Peyer's patch (tissue), 4 donors: Measurements from ENCODE around the gene FTO. TPM values are rescaled to one million over a fixed set of nuclear protein-coding genes. Genes with fewer than 3 reads are reported as not detected.

ENCODE experiments used
- DNase-seq, 3 donors: peaks; one replicate each; pipeline ENCODE4 v3.0.0-alpha.2; 2017 to 2019
- H3K27ac ChIP-seq, 4 donors: fragments of 200-600 bp; sonication (generic); one replicate each; pipeline ENCODE4 v1.5.1; 2016 to 2019
- H3K27me3 ChIP-seq, 2 donors: fragments of 200-600 bp; sonication (generic); one replicate each; pipeline ENCODE4 v1.5.1; 2019
- H3K36me3 ChIP-seq, 3 donors: fragments of 200-600 bp; sonication (generic); one replicate each; pipeline ENCODE4 v1.5.1; 2016 to 2019
- H3K4me1 ChIP-seq, 4 donors: fragments of 200-600 bp; sonication (generic); one replicate each; pipeline ENCODE4 v1.5.1; 2016 to 2019
- H3K4me3 ChIP-seq, 4 donors: fragments of 200-600 bp; sonication (generic); 1 replicate in 3 of 4; 2 replicates in 1 of 4; pipeline ENCODE4 v1.5.1; 2016 to 2019; ENCODE audit warnings: mild to moderate bottlenecking in 1 of 4
- H3K9me3 ChIP-seq, 4 donors: fragments of 200-600 bp; sonication (generic); one replicate each; pipeline ENCODE4 v1.5.1; 2016 to 2019; ENCODE audit warnings: mild to moderate bottlenecking in 1 of 4
- POLR2A ChIP-seq, 2 donors: fragments of 450-650 bp; IDR thresholded peaks; one replicate each; pipeline ENCODE4 v1.5.1; 2017; ENCODE audit warnings: antibody characterized with exemption in 2 of 2, mild to moderate bottlenecking in 2 of 2, moderate library complexity in 2 of 2
- total RNA-seq, 4 donors: library from RNA; depleted of rRNA; stranded (reverse); fragments of >200 nt; gene quantifications; one replicate each; pipeline ENCODE4 v1.1.0, GENCODE V29; 2016
- TF ChIP-seq, protein P1 (sequence below), 6 experiments: fragments of 450-650 bp in 4 of 6; fragments of 200-600 bp in 2 of 6; sonication (generic) in 1 of 6; IDR thresholded peaks; one replicate each; pipeline ENCODE4 v1.5.1; 2017 to 2019; ENCODE audit warnings: antibody characterized with exemption in 6 of 6, mild to moderate bottlenecking in 3 of 6, moderate library complexity in 1 of 6

FTO gene
- total RNA-seq, 4 donors from 2014 or later, result 37.0 to 95.7 (median 45.1) TPM

DNA sequence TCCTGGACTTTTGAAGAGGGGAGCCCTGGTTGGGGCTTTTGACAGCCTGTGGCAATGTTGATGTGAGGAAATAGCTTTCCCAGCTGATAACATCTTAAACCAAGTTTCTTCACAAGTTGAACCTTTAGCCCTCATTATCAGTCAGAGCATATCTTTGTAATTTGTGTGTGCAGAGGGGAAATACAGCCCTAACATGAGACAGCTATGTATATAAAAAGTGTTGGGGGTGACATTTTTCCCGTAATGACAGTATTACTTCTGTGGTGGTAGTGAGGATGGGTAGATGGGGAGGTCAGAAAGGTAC, 221.1 kb downstream of the FTO start:
- Histone ChIP-seq H3K4me3 (no peak overlapping the region), H3K36me3 (no peaks in the 10 kb centered on the region), H3K27me3 (no peaks in the 10 kb centered on the region), H3K4me1 (no peaks in the 10 kb centered on the region), H3K27ac (no peak overlapping the region), H3K9me3 (no peaks in the 10 kb centered on the region)
- DNase-seq, result no peak
- TF ChIP-seq, protein P1, sequence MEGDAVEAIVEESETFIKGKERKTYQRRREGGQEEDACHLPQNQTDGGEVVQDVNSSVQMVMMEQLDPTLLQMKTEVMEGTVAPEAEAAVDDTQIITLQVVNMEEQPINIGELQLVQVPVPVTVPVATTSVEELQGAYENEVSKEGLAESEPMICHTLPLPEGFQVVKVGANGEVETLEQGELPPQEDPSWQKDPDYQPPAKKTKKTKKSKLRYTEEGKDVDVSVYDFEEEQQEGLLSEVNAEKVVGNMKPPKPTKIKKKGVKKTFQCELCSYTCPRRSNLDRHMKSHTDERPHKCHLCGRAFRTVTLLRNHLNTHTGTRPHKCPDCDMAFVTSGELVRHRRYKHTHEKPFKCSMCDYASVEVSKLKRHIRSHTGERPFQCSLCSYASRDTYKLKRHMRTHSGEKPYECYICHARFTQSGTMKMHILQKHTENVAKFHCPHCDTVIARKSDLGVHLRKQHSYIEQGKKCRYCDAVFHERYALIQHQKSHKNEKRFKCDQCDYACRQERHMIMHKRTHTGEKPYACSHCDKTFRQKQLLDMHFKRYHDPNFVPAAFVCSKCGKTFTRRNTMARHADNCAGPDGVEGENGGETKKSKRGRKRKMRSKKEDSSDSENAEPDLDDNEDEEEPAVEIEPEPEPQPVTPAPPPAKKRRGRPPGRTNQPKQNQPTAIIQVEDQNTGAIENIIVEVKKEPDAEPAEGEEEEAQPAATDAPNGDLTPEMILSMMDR (IDR thresholded peaks at IDR 0.05), result no peak
- TF ChIP-seq POLR2A (IDR thresholded peaks at IDR 0.05), result no peak

DNA sequence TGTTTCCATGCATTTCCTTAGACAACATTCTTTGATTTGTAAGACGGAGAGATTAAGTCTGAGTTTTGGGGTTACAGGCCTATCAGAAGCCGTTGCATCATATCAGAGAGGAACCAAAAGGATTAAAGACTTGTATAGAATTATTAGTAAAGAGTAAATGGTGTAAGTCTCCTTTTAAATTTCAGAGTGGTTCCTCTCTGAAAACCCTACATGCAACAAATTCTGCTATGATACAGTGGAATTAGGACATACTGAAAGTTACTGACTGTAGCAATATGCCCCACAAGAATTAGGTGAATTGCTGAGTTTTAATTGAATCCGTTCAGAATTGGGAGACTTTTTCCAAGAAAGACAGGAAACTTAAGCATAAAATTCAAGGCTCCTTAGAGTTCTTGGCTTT, 221.6 kb downstream of the FTO start:
- Histone ChIP-seq H3K27ac (no peak overlapping the region), H3K4me1 (no peaks in the 10 kb centered on the region), H3K4me3 (no peak overlapping the region), H3K36me3 (no peaks in the 10 kb centered on the region), H3K27me3 (no peaks in the 10 kb centered on the region), H3K9me3 (no peaks in the 10 kb centered on the region)
- no peak for DNase-seq
- TF ChIP-seq, protein P1 (IDR thresholded peaks at IDR 0.05), result no peak
- no peak for TF ChIP-seq POLR2A (IDR thresholded peaks at IDR 0.05)

DNA sequence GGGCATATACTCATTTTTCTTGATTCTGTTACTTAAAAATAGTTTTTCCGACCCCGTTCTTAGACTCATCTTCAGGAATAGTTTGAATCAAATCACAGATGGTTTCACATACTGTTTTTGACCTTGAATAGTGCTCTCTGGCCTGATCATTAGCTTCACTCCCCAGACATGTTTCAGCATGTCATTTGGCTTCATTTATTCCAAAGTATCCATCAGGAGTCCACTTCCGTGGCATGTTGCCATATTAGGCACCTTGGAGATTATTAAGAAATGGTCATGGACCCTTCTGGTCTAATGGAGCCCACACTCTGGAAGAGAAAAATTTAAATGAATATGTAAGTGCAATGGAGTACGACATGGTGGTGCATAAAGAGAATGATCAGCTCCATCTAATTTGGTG, 222.3 kb downstream of the FTO start:
- H3K4me3 ChIP-seq, result no peak overlapping the region
- no peak overlapping the region for H3K27ac ChIP-seq
- H3K4me1 ChIP-seq, result no peaks in the 10 kb centered on the region
- no peak for TF ChIP-seq POLR2A (IDR thresholded peaks at IDR 0.05)
- TF ChIP-seq, protein P1 (IDR thresholded peaks at IDR 0.05), result no peak
- no peaks in the 10 kb centered on the region for H3K27me3 ChIP-seq
- DNase-seq, result no peak
- no peaks in the 10 kb centered on the region for H3K9me3 ChIP-seq
- no peaks in the 10 kb centered on the region for H3K36me3 ChIP-seq

DNA sequence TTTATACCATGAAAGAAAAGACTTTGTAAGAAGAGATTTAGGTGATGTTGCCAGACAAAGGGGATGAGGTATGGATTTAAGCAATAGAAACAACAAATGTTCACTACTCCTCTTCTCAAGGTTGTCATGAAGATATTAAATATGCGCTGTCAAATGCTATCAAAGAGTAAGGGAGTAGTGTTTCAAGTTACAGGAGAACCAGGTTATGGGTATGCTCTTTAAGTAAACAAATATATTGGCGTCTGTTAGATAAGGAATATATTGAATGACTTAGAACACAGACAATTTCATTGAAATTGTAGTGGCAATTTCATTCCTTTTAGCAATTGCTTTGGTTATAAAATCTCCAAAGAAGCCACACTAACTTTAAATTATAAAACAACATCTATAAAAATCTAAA, 229.0 kb downstream of the FTO start:
- TF ChIP-seq, protein P1 (IDR thresholded peaks at IDR 0.05), result no peak
- TF ChIP-seq POLR2A (IDR thresholded peaks at IDR 0.05), result no peak
- no peak overlapping the region for H3K27ac ChIP-seq
- H3K27me3 ChIP-seq, result no peaks in the 10 kb centered on the region
- H3K4me1 ChIP-seq, result no peaks in the 10 kb centered on the region
- no peak for DNase-seq
- peaks cover 0 to 10% (median 0%) of the 10 kb centered on the region in 3 donors for H3K36me3 ChIP-seq
- H3K9me3 ChIP-seq, result no peaks in the 10 kb centered on the region
- H3K4me3 ChIP-seq, result no peak overlapping the region

DNA sequence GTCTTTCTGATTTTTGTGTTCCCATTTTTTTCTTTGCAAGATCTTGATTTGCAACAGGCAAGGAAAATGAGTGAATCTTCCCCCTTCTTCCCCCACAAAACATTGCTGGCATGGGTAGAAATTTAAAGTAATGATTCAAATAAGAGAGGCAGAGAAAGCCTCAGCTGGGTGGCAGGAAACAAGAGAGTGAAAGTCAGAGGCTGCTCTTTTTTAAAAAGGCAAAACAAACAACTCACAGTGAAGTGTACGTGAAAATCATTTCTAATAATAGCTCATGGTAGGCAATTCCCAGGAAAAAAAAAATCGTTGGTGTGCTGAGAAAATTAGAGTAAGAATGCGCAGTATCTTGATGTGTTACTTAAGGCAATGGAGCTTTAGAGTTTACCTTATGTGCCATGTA, 229.5 kb downstream of the FTO start:
- DNase-seq, result no peak
- TF ChIP-seq, protein P1 (IDR thresholded peaks at IDR 0.05), result no peak
- no peak for TF ChIP-seq POLR2A (IDR thresholded peaks at IDR 0.05)
- Histone ChIP-seq H3K36me3 (peaks cover 0 to 10% (median 0%) of the 10 kb centered on the region in 3 donors), H3K27ac (no peak overlapping the region), H3K4me3 (no peak overlapping the region), H3K9me3 (no peaks in the 10 kb centered on the region), H3K27me3 (no peaks in the 10 kb centered on the region), H3K4me1 (no peaks in the 10 kb centered on the region)

DNA sequence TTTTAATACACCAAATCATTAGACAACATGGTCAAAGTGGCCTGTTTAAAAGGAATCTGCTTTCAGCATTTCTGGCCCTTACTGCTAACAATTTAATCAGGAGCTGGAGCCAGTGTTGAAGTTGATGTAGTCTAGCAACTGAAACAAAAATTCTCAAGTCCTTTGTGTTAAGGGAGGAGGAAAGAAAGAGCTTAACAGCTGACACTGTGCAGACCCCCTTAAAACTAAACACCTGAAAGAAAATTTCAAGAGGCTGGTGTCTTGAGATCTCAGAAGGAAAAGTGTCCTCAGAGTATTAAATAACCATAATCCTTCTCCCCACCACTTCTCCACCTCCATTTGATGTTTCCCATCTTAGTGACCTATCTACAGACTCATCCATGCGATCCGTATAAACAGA, 232.1 kb downstream of the FTO start:
- H3K27ac ChIP-seq, result no peak overlapping the region
- H3K4me3 ChIP-seq, result no peak overlapping the region
- no peaks in the 10 kb centered on the region for H3K4me1 ChIP-seq
- H3K9me3 ChIP-seq, result no peaks in the 10 kb centered on the region
- H3K36me3 ChIP-seq, result peaks cover 0 to 10% (median 0%) of the 10 kb centered on the region in 3 donors
- DNase-seq, result no peak
- TF ChIP-seq, protein P1 (IDR thresholded peaks at IDR 0.05), result no peak
- no peak for TF ChIP-seq POLR2A (IDR thresholded peaks at IDR 0.05)
- H3K27me3 ChIP-seq, result no peaks in the 10 kb centered on the region
